H1 (cell line): ENCODE results near the gene EXOSC6. TPM values are rescaled to one million over a fixed set of nuclear protein-coding genes. Genes with fewer than 3 reads are reported as not detected.

Experiments used
- CBX8 ChIP-seq: fragments of 300-800, 300-1000 bp; sonication (generic); IDR thresholded peaks from 2 replicates; pipeline ENCODE4 v1.7.1; 2016; ENCODE audit warnings: low read depth, low read length, borderline replicate concordance
- CHD7 ChIP-seq: fragments of 300-600 bp; sonication (generic); IDR thresholded peaks from 2 replicates; pipeline ENCODE4 v1.7.1; 2012; ENCODE audit warnings: low read length, moderate library complexity, mild to moderate bottlenecking, inconsistent platforms; ENCODE audit not compliant: insufficient replicate concordance
- CREB1 ChIP-seq: IDR thresholded peaks from 2 replicates; pipeline ENCODE4 v1.6.1; 2012; ENCODE audit warnings: inconsistent platforms
- EP300 ChIP-seq, 2 experiments: IDR thresholded peaks; 1 replicate in 1 of 2; 2 replicates in 1 of 2; pipeline ENCODE4 v1.6.1; 2011 to 2012; ENCODE audit warnings: low read depth in 2 of 2, low read length in 2 of 2, mild to moderate bottlenecking in 2 of 2, borderline replicate concordance in 1 of 2, inconsistent platforms in 1 of 2, moderate library complexity in 1 of 2
- MAX ChIP-seq: IDR thresholded peaks from 2 replicates; pipeline ENCODE4 v1.6.1; 2012; ENCODE audit warnings: inconsistent platforms
- SIN3A ChIP-seq, 2 experiments: IDR thresholded peaks in 1 of 2; conservative IDR thresholded peaks in 1 of 2; 2 replicates each; pipeline ENCODE4 v1.6.1; 2011 to 2012; ENCODE audit warnings: low read length in 2 of 2, improper control_type of control experiment in 1 of 2, low read depth in 1 of 2, mild to moderate bottlenecking in 1 of 2
- SP2 ChIP-seq: IDR thresholded peaks from 2 replicates; pipeline ENCODE4 v1.6.1; 2012; ENCODE audit warnings: mild to moderate bottlenecking, low read length, inconsistent platforms
- polyA plus RNA-seq, 7 experiments: library from polyadenylated mRNA; depleted of rRNA in 3 of 7; stranded (reverse) in 5 of 7; unstranded in 2 of 7; fragments of >200 nt in 5 of 7; fragments of 200-250 nt in 2 of 7; gene quantifications; 1 replicate in 5 of 7; 2 replicates in 1 of 7; 4 replicates in 1 of 7; pipeline versions ENCODE4 v1.2.1 to v1.2.3, GENCODE V29; 2011 to 2013; ENCODE audit warnings: missing spikeins in 2 of 7, mixed read lengths in 2 of 7
- total RNA-seq: library from RNA; stranded (reverse); fragmentation: NEBNext Ultra II Directional; extraction: Animal tissue kit (Norgen Biotek cat#: 25700); gene quantifications from 2 replicates; pipeline ENCODE4 v1.2.1, GENCODE V29; 2021

EXOSC6 gene
- total and polyA plus RNA-seq, 2 of the 8 experiments (the other 6 are each of a cell fraction or from before 2014, with no cell fraction given), result 9.7 to 22.5 TPM

GRCh38 chr16:70271696-70272095, 20.0 kb upstream of the EXOSC6 start (continued):
- TF ChIP-seq CHD7 (no peak), EP300 (IDR thresholded peaks at IDR 0.05; ENCODE audit: borderline replicate concordance in 1 of 2, low read depth in 2 of 2, low read length in 2 of 2) (no peak), CREB1 (no peak), SIN3A (conservative IDR thresholded peaks at IDR 0.05 in 1 of 2, IDR thresholded peaks at IDR 0.05 in 1 of 2; ENCODE audit: low read depth in 1 of 2, low read length in 2 of 2) (no peak), CBX8 (no peak), SP2 (no peak), MAX (no peak)
- TF ChIP-seq, all 59 proteins: peak for 0
